Measurements from ENCODE around the gene IL9R.
"Not testable (repeated sequence)": the region's sequence is repeated elsewhere in the genome, so short reads cannot be mapped to it uniquely, and the experiment has no call there.

IL9R gene

GRCh38 chrX:155998761-155999510 is 1.4 kb downstream of the IL9R start:
- DNase-seq (ENCODE audit: low spot score) = no peak

DNA sequence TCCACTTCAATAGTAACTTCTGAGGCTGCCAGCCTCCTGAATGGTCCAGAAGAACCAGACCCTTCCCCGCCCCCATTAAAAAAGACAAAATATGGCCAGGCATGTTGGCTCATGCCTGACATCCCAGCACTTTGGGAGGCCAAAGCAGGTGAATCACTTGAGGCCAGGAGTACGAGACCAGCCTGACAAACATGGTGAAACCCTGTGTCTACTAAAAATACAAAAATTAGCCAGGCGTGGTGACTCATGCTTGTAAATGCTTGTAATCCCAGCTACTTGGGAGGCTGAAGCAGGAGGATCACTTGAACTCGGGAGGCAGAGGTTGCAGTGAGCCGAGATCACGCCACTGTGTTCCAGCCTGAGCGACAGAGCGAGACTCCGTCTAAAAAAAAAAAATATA is 2.3 kb downstream of the IL9R start:
- DNase-seq (ENCODE audit: low spot score) = not testable (repeated sequence)

- DNase-seq (ENCODE audit: low spot score) = no peak
Observed at GRCh38 chrX:156000361-156000926, 2.9 kb downstream of the IL9R start.

- no peak for DNase-seq (ENCODE audit: low spot score)
Observed at GRCh38 chrX:156001001-156001666, 3.6 kb downstream of the IL9R start.

DNA sequence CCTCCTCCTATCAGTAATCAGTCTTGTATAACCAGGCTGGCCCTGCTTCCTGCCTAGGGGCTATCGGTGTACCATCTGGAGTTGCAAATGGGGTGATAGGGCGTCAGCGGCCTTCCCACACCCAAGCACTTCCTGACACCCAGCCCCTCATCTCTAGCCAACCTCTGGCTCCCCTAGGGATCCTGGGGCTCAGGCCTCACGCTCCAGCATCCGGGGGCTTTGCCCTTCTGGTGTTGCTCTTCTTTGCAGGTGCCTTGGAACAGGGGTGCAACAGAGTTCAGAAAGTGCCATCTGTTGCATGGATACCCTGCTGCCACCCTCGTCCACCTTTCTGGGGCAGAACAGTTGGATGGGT is 4.1 kb downstream of the IL9R start:
- DNase-seq (ENCODE audit: low spot score) = no peak

GRCh38 chrX:156002507-156002906 is 5.0 kb downstream of the IL9R start:
- no peak for DNase-seq (ENCODE audit: low spot score)

DNA sequence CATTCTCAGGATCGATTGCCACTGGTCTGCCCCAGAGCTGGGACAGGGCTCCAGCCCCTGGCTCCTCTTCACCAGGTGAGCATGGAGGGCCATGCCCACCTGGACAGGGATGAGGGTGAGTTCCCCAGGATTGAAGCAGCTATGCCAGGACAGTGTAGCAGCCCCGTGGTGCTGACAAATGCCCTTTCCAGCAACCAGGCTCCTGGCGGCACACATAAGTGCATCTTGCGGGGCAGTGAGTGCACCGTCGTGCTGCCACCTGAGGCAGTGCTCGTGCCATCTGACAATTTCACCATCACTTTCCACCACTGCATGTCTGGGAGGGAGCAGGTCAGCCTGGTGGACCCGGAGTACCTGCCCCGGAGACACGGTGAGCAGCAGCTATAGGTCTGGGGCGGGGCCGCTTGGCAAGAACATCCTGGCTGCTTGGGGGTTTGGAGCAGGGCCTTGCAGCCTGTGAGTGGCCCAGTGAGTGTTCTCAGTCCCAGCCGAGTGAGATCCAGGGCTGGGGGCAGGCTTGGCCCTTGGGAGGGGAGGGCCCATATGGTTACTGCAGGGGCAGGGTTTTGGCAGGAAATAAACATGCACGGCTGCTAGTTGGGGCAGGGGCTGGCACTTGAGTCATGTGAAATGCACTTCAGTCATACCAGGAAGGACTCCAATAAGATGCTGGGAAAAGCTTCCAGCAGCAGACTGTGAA is 6.1 kb downstream of the IL9R start:
- no peak for DNase-seq (ENCODE audit: low spot score)

DNA sequence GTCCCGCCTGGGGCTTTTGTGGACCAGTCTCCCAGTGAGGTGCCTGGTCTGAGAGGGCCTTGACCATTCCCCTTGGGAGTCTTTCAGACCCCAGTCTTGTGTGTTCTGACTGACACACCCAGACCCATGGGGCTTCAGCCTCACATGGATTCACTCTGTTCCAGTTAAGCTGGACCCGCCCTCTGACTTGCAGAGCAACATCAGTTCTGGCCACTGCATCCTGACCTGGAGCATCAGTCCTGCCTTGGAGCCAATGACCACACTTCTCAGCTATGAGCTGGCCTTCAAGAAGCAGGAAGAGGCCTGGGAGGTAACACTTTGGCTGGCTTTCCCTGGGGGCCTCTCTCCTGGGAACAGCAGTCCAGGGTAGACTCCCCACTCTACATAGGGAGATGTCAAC is 6.8 kb downstream of the IL9R start:
- no peak for DNase-seq (ENCODE audit: low spot score)

DNA sequence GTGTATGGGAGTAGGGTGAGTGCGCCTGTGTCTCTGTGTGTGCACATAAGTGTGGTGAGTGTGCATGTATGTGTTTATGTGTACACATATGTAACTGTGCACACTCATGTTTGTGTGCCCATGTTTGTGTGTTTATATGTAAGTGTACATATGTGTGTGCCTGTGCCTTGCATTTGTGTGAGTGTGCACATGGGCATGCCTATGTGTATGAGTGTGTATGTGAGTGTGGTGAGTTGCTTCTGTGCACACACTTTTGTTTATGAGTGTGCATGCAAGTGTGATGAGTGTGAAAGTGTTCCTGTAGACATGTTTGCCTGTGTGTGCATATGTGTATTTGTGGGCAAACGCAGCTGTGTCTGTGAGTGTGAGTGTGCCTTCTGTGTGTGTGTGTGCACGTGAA is 7.2 kb downstream of the IL9R start:
- no peak for DNase-seq (ENCODE audit: low spot score)

DNA sequence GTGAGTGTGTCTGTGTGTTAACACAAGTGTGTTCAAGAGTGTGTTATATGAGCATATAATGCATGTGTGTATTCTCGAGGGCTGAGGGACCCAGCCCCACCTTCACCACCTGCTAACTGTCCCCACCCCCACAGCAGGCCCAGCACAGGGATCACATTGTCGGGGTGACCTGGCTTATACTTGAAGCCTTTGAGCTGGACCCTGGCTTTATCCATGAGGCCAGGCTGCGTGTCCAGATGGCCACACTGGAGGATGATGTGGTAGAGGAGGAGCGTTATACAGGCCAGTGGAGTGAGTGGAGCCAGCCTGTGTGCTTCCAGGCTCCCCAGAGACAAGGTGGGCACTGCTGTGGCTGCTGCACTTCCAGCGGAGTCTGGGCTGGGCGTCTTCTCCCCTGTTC is 7.6 kb downstream of the IL9R start:
- no peak for DNase-seq (ENCODE audit: low spot score)

- not testable (repeated sequence) for DNase-seq (ENCODE audit: low spot score)
Observed at GRCh38 chrX:156006468-156006867, 9.0 kb downstream of the IL9R start.

DNA sequence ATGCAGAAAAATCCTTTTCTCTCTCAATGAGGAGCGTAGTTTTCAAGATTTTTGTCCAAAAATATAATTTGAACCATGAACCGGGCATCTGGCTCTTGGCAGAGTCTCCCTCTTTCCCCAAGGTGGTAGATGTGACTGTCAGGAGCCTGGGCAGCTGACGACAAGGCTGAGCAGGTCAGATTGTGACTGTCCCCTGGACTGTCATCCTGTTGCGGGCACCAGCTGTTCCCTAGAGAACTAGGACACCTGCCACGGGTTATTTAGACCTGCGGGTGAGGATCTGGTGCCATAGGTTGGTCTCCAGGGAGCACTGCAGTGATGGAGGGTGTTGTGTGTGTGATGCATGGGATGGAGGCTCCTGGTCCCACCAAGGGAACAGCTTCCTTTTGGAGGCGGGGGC is 10.9 kb downstream of the IL9R start:
- not testable (repeated sequence) for DNase-seq (ENCODE audit: low spot score)

GRCh38 chrX:156008915-156009314 is 11.4 kb downstream of the IL9R start:
- no peak for DNase-seq (ENCODE audit: low spot score)

DNA sequence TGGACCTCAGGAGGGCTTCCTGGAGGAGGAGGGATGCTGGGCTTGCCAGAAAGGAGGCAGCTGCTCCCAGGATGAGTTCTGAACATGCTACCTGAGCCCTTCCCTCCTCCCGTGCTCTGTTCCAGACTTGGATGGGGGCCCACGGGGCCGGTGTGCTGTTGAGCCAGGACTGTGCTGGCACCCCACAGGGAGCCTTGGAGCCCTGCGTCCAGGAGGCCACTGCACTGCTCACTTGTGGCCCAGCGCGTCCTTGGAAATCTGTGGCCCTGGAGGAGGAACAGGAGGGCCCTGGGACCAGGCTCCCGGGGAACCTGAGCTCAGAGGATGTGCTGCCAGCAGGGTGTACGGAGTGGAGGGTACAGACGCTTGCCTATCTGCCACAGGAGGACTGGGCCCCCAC is 12.2 kb downstream of the IL9R start:
- not testable (repeated sequence) for DNase-seq (ENCODE audit: low spot score)

- DNase-seq (ENCODE audit: low spot score) = not testable (repeated sequence)
Observed at GRCh38 chrX:156013286-156013953, 15.9 kb downstream of the IL9R start.

GRCh38 chrX:156019846-156020245 is 22.4 kb downstream of the IL9R start:
- not testable (repeated sequence) for DNase-seq (ENCODE audit: low spot score)

GRCh38 chrX:156023002-156023401 is 25.5 kb downstream of the IL9R start:
- not testable (repeated sequence) for DNase-seq (ENCODE audit: low spot score)

DNA sequence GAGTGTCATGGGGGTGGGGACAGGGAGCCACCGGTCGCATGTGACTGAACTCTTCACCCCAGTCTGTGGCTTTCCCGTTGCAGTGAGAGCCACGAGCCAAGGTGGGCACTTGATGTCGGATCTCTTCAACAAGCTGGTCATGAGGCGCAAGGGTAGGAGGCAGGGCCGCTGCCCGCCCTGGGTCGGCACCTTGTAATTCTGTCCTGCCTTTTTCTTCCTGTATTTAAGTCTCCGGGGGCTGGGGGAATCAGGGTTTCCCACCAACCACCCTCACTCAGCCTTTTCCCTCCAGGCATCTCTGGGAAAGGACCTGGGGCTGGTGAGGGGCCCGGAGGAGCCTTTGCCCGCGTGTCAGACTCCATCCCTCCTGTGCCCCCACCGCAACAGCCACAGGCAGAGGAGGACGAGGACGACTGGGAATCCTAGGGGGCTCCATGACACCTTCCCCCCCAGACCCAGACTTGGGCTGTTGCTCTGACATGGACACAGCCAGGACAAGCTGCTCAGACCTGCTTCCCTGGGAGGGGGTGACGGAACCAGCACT is 27.5 kb downstream of the IL9R start:
- DNase-seq (ENCODE audit: low spot score) = not testable (repeated sequence)

DNA sequence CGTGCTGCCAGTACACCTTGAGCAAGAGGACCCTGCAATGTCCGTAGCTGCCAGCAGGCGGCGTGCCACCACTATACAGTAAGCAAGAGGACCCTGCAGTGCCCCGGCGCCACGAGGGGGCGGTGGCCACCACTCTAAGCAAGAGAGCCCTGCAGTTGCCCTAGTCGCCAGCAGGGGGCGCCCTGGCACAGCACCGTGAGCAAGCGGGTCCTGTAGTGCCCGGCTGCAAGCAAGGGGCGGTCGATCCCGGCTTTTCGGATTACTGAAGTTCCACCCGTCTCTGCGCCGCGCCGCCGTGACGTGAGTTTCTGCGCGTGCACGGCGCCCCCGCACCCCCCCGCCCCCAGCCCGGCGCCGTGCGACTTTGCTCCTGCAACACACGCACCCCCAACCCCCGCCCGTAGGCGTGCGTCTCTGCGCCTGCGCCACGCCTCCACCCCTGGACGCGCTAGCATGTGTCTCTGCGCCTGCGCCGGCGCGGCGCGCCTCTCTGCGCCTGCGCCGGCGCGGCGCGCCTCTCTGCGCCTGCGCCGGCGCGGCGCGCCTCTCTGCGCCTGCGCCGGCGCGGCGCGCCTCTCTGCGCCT is 31.2 kb downstream of the IL9R start:
- not testable (repeated sequence) for DNase-seq (ENCODE audit: low spot score)

DNA sequence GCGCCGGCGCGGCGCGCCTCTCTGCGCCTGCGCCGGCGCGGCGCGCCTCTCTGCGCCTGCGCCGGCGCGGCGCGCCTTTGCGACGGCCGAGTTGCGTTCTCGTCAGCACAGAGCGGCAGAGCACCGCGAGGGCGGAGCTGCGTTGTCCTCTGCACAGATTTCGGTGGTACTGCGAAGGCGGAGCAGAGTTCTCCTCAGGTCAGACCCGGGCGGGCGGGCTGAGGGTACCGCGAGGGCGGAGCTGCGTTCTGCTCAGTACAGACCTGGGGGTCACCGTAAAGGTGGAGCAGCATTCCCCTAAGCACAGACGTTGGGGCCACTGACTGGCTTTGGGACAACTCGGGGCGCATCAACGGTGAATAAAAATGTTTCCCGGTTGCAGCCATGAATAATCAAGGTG is 31.8 kb downstream of the IL9R start:
- DNase-seq (ENCODE audit: low spot score) = not testable (repeated sequence)

DNA sequence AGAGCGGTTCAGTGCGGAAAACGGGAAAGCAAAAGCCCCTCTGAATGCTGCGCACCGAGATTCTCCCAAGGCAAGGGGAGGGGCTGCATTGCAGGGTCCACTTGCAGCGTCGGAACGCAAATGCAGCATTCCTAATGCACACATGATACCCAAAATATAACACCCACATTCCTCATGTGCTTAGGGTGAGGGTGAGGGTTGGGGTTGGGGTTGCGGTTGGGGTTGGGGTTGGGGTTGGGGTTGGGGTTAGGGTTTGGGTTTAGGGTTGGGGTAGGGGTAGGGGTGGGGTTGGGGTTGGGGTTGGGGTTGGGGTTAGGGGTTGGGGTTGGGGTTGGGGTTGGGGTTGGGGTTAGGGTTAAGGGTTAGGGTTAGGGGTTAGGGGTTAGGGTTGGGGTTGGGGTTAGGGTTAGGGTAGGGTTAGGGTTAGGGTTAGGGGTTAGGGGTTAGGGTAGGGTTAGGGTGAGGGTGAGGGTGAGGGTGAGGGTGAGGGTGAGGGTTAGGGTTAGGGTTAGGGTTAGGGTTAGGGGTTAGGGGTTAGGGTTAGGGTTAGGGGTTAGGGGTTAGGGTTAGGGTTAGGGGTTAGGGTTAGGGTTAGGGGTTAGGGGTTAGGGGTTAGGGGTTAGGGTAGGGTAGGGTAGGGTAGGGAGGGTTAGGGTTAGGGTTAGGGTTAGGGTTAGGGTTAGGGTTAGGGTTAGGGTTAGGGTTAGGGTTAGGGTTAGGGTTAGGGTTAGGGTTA is 32.4 kb downstream of the IL9R start:
- not testable (repeated sequence) for DNase-seq (ENCODE audit: low spot score)
